GM12801 (cell line): ENCODE measurements around the gene MLX.

Experiments used
- CTCF ChIP-seq: IDR thresholded peaks from one replicate; pipeline ENCODE4 v1.5.1; 2011; ENCODE audit warnings: control low read depth; ENCODE audit not compliant: insufficient read length; ENCODE audit errors: extremely low read depth

Gene MLX

DNA sequence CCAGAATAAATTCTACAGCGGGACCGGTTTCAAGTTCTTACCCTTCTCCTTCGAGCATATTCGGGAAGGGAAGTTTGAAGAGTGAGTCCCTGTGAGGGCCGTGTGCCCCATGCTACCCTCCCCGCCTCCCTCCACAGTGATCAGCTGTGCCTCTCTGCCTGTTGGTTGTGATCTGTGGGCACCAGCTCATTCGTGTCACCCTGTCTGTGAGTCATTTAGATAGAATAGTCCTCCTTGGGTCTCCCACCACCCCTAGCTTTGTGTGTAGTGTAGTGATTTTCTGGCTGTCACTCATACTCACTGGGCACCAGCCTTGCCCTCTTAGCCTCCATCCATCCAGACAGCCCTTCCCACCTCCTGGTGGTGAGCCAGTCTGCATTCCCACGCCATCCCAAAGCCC lies 45.9 kb upstream of the MLX start:
- no peak for TF ChIP-seq CTCF

DNA sequence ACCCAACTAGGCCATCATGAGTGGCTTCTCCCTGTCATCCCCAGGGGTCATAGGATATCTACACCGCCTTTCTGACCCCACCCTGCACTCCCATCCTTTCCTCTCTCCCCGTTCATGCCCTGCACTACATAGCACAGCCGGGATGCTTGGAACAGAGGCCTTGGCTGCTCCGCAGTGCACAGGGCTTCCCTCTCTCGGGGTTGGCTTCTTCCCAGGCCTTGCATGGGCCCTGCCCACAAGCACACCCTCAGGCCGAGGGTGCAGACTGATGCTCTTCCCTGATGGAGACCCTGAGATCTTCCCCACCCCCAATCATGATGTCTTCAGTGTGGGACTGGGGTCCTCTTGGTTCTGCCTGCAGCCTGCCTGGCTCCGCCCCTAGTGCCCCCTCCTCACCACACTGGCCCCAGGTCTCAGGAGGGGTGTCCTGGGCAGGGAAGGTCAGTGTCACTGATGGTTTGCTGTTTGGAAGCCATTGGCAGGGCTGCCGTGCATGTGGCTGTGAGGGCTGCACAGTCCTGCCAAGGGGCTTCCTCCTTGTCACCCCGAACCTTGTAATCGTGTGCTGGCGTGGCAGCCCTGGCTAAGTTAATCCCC lies 45.1 kb upstream of the MLX start:
- no peak for TF ChIP-seq CTCF

DNA sequence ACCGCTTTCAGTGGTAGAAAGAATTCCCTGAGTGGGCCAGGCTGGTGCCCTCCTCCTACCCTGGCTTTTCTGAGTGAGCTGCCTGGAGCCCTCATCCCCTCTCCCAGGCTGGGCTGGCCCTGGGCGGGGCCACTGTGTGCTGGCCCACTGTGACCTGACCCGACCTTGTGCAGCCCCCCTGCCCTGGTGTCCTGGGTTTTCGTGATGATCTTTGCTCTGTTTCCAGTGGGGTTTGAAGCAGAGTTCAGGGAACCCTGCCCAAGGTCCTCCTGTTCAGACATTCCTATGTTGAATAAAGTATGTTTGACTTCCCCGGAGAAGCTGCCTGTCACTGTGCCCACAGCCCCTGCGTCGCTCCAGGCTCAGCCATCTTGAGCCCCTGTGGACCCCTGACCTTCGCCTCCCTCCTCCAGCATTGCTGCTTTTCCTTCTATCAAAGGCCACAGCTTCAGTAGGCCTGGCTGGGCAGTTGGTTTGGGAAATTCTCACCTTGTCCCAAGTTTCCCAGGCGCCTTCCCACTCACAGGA lies 44.6 kb upstream of the MLX start:
- TF ChIP-seq CTCF = no peak

DNA sequence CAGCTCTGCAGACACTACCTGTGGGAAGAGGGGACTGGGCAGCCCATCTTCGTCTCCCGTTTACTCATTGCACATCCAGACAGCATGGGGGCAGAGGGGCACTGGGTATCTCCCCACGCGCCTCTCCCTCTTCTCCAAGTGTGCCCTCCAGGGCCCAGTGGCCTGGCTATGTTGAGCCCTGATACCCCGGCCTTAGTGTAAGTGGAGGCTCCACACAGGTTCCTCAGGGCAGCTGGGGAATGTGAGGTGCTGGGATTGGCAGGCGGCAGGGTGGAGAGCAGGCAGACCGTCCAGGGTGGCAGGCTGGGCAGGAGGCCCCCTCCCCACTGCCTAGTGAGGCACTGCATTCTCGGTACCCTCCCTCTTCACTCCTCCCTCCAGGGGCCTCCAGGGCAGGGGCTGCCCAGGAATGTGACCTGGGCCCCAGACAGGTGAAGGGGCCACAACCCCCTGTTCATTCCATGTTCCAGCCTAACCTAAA lies 44.1 kb upstream of the MLX start:
- TF ChIP-seq CTCF = no peak

- TF ChIP-seq CTCF = no peak
Measured at GRCh38 chr17:42525221-42525620, 41.7 kb upstream of the MLX start.

GRCh38 chr17:42526031-42526444 lies 40.9 kb upstream of the MLX start:
- TF ChIP-seq CTCF = no peak

- TF ChIP-seq CTCF = no peak
Measured at GRCh38 chr17:42527932-42528331, 39.0 kb upstream of the MLX start.
